Activated CD4-positive, CD25-positive, alpha-beta regulatory T cell (primary cell): ENCODE results near the gene ARHGEF16.

Experiments
- DNase-seq, 4 experiments: peaks; one replicate each; lab custom pipeline; 2025; lab: John Stamatoyannopoulos, UW

ARHGEF16 gene

DNA sequence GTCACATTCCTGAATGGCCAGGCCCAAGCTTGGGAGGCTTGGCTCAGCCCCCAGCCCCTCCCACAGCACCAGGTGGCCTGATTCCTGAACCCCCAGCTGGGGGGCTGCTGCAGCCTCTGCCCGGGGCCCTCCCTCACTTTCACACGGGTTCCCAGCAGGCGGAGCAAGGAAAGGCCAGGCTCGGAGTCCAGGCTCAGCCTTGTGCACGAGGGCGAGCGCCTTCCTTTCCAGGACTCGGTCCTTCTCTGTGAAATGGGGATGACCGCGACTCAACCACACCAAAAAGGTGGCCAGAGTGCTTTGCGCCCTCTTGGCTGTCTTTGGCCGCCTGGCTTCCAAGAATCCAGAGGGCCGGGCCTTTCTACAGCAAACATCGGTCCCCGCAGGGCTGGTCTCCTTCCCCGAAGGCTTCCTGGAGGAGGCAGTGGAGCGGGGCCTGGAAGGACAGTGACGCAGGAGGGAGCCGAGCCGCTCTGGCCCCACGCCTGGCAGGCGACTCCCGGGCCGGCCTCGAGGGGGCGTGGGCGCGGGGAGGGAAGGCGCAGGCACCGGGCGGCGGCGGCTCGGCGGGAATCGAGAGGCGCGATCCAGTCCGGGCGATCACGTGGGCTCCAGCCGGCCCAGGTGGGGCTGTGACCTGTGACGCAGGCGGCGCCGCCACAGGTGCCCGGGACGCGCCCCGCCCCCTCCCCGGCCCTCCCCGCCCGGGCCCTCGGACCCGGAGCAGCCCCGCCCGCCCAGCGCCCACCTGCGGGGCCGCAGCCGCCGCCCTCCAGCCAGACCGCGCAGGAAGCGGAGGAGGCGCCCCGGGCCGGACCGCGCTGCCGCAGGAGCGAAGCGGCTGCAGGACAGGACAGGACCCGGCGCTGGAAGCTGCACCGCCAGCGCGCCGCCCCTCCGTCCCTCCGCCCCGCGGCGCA is at the start of gene ARHGEF16:
ARHGEF16 (plus strand) TSS at position 775 of the 920 bp plus-strand sequence. CDS start 8,420 bp downstream, outside the sequence.
- peak in 2 of 4 experiments; percentile 22 to 28 for DNase-seq

DNA sequence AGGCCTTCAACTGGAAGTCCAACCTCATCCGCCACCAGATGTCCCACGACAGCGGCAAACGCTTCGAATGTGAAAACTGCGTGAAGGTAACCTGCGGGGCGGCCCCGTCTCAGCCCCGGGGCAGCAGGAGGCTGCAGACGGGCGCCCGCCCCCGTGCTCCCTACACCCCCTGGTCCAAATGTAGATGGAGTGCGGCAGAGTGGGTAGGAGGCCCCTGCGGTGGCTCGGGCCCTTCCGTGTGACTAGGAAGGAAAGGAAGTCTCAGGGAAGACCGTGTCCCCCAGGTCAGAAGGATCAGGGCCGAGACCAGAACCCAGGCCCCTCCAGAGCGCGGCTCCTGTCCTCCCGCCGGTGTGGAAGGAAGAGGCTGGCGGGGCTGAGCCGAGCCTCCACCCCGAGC is 49.7 kb upstream of the ARHGEF16 start:
- DNase-seq, result no peak

DNA sequence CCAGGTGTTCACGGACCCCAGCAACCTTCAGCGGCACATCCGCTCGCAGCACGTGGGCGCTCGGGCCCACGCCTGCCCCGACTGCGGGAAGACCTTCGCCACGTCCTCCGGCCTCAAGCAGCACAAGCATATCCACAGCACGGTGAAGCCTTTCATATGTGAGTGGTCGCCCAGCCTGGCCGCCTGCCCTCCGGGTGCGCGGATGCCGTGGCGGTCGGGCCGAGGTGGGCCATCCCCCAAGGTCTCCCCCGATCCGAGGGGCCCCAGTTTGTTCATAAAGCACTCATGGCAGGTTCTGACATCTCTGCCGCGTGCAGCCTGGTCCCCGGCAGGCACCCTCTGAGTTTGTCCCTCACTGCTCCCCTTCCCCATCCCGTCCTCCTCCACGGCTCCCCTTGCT is 49.0 kb upstream of the ARHGEF16 start:
- DNase-seq, result no peak

DNA sequence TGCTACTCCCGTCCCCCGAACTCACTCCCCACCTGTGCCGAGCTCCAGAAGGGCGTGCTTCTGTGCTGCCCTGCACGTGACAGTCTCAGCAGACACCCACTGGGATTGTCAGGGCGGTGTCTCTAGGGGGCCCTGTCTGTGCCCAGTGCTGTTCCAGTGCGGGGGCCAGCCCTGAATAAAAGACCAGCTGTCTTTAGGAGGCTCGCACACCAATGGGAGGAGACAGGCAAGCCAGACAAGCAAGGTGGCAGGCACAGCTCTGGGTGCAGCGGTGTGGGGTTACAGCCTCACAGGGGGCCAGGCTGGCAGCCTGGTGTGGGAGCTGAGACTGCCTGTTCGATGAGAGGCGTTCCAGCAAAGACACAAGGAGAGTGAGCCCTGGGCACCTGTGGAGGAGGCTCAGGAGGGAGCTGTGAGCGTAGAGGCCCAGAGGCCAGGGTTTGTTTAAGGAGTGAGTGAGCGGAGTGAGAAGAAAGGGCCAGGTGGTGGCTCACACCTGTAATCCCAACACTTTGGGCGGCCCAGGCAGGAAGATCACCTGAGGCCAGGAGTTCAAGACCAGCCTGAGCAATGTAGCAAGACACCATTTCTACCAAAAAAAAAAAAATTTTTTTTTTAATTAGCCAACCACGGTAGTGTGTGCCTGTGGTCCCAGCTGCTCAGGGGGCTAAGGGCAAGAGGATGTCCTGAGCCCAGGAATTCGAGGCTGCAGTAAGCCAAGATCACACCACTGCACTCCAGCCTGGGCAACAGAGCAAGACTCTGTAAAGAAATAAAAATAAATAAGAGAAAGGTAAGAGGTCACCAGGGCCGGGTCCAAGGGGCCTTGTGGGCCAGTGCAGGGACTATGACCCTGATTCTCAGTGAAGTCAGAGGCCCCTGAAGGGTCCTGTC is 48.2 kb upstream of the ARHGEF16 start:
- no peak for DNase-seq

DNA sequence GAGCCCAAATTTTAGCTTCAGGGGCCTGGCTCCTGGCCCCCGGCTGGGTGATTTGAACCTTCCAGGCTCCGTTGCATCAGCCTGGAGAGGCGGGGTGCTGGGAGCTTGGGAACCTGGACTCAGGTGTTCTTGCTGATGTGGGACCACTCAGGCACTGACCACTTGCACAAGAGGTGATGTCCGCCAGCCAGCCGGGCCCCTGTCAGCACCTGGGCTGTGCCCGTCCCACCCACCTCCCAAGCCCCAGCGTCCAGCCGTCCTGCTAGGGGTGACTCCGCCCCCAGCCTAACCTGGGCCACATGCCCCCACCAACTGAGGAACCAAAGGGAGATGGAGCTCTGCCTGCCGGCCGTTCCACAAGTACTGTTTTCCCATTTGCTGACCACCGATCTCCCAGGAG is 47.4 kb upstream of the ARHGEF16 start:
- DNase-seq, result no peak

DNA sequence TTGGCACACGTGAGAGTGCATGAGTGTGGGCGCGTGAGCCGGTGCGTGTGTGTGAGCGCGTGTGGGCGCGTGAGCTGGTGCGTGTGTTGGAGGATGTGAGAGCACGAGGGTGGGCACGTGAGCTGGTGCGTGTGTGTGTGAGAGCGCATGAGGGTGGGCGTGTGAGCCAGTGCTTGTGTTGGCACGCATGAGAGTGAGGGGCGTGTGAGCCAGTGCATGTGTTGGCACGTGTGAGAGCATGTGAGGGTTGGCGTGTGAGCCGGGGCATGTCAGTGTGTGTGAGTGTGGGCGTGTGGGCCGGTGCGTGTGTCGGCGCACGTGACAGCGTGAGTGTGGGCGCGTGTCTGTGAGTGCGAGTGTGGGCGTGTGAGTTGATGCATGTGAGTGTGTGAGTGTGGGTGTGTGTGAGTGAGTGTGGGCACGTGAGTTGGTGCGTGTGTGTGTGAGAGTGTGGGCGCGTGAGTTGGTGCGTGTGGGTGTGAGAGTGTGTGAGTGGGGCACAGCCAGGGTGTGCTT is 45.7 kb upstream of the ARHGEF16 start:
- no peak for DNase-seq

DNA sequence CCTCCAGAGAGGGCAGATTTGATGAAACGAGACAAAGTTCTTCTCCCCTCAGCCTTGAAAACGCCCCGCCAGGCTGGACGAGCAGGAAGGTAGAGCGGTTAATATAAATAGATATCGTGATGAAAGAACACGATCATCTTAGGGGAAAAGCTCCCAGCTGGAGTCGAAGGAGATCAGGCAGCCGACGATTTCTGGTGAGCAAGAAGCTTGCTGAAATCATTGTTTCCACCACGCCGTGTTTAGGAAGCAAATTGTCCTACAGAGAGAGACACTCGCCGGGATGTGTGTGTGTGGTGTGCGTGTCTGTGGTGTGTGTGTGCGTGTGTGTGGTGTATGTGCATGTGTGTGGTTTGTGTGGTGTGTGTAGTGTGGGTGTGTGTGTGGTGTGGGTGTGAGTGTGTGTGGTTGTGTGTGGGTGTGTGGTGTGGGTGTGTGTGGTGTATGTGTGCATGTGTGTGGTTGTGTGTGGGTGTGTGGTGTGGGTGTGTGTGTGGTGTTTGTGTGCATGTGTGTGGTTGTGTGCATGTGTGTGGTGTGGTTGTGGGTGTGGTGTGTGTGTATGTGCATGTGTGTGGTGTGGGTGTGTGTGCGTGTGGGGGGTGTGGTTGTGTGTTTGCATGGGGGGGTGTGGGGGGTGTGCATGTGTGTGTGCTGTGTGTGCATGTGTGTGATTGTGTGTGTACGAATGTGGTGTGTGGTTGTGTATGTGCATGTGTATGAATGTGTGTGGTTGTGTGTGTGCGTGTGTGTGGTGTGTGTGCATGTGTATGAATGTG is 44.9 kb upstream of the ARHGEF16 start:
- DNase-seq, result no peak

DNA sequence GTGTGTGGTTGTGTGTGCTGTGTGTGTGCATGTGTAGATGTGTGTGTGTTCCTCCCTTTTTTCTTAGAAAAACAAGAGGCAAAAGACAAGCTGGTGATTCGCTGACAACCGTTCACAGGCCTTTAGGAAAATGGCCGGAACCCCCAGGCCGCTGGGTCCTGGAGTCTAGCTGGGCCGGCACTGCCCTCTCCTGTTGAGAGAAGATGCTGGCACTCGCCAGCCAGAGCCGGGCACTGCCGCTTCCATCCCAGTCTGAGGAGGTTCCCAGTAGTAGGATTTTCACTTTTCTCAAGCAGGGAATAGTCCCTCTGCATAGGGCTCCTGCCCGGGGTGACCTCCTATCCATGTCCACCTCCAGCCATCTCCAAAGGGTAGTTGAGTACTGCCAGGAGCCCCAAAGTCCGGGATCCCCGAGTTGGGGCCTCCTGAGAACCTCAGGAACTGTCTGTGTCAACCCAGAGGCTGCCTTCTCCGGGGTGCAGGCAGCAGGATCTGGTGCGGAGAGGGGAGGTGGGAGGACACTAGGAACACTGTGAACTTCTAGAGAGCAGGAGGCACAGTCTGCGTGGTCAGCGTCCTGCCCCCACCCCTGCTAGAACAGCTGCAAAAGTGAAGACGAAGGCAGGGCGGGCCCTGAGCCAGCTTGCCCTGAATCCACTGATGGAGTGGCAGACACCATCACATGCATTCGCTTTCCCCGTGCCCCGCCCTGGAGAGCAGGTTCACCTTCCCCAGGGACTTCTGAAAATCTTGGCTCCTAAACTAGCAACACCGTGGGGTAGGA is 44.1 kb upstream of the ARHGEF16 start:
- DNase-seq, result no peak

DNA sequence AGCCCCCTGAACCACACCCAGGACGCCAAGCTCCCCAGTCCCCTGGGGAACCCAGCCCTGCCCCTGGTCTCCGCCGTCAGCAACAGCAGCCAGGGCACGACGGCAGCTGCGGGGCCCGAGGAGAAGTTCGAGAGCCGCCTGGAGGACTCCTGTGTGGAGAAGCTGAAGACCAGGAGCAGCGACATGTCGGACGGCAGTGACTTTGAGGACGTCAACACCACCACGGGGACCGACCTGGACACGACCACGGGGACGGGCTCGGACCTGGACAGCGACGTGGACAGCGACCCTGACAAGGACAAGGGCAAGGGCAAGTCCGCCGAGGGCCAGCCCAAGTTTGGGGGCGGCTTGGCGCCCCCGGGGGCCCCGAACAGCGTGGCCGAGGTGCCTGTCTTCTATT is 42.7 kb upstream of the ARHGEF16 start:
- DNase-seq, result no peak

DNA sequence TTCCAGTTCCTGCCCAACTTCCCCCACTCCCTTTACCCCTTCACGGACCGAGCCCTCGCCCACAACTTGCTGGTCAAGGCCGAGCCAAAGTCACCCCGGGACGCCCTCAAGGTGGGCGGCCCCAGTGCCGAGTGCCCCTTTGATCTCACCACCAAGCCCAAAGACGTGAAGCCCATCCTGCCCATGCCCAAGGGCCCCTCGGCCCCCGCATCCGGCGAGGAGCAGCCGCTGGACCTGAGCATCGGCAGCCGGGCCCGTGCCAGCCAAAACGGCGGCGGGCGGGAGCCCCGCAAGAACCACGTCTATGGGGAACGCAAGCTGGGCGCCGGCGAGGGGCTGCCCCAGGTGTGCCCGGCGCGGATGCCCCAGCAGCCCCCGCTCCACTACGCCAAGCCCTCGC is 42.1 kb upstream of the ARHGEF16 start:
- no peak for DNase-seq

DNA sequence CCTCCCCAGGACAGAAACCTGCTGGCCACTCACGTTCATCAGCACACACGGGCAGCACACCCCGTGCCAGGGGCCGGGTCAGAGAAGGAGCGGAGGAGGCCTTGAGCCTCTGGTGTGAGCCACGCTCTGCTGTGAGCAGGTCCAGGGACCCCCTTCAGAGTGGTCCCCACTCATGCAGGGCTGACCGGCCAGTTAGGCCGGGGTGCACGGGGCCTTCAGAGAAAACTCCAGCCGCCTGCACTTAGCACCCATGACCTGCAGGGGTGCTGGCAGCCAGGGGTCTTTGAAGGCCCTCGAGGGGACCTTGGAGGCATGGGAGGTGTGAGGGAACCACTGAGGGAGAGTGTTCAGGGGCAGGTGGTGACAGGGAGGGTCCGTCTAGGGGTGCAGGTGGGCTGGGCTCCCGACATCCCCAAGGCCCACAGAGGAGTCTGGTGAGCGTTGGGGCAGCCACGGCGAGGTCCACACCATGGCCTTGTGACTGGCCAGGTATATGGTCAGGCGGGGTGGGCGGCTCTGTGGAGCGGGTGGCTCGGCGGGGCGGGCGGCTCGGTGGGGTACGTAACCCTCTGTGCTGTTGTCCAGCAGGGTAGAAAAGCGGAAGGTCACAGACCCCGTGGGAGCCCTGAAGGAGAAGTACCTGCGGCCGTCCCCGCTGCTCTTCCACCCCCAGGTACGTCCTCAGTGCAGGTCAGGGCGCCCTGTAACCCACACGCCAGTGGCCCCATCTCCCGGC is 40.3 kb upstream of the ARHGEF16 start:
- no peak for DNase-seq

DNA sequence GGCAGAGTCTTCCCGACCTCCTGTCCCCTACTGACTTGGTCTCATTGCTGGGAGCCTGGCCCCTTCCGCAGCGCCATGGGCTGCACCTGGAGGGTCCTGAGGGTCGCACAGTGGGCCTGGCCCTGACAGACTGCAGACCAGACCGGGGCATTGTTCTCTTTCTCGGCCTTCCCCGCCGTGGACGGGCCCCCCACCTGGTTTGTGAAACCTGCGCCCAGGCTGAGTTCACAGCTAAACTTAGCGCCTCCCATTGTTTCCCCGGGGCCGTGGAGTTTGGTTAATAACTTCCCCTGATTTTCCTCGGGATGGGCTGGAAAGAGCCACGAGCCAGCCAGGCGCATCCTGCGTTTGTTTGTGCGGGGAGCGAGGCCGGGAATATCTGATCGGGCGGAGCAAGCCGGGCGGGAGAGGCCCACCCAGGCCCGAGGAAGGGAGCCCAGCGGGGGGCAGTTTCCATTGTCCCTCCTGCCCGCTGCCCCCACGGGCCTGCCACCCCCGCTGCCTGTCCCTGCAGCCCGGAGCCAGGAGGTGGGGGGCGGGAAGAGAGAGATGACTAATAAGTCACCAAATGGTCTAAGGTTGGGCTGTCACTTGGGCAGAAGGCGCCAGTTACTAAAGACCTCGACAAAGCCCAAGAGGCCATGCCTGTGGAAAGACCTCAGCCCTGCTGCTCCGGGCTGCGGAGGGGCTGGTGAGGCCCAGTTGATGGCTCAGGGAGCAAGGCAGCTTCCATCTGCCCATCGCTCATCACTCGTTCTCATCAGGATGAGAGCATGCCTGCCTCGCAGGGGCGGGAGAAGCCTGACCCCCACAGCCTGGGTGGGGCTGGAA is 39.0 kb upstream of the ARHGEF16 start:
- DNase-seq, result no peak

DNA sequence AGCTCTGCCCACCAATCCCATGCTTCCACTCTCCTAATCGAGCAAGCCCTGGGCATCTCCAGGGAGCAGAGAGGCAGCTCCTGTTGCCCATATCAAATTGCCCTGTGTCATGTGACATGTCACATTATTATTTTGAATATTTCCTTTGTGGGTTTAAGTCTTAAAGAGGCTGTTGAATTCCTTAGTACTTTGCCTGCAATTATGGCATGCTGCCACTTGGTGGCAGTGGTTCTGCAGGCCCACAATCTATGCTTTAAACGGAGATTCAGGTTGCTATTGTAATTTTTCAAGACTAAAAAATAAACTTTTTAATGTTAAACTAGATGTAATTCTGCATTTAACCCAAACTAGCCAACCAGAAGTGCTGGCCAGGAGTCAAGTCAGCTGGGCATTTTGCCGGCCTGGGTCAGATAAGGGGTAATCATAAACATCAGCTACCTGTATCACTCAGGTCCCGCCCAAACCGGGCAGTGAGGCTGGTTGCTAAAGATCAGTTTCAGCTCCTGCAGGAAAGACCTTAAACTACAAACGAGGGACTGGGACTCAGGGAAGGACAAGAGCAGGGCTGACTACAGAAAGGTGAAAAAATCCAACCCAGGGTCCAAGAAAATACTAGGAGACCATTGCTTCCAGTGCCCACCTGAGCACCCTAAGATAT is 37.3 kb upstream of the ARHGEF16 start:
- DNase-seq, result no peak

DNA sequence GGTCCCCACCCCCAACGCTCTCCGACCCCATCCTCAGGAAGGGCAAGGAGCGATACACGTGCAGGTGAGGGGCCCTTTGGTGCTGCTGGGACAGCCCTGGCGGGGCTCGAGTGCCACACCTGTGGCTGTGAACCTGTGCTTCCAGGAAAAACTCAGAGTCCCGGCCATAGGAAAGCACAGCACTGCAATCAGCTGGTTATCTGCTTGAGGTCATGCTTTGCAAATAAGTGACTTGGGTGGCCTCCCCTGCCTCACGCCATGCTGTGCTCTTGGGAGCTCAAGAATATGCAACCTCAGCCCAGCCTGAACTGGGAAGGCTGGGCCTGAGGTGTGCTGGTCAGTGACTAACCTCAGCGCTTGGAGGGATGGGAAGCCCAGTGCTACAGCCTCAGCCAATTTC is 36.5 kb upstream of the ARHGEF16 start:
- no peak for DNase-seq

DNA sequence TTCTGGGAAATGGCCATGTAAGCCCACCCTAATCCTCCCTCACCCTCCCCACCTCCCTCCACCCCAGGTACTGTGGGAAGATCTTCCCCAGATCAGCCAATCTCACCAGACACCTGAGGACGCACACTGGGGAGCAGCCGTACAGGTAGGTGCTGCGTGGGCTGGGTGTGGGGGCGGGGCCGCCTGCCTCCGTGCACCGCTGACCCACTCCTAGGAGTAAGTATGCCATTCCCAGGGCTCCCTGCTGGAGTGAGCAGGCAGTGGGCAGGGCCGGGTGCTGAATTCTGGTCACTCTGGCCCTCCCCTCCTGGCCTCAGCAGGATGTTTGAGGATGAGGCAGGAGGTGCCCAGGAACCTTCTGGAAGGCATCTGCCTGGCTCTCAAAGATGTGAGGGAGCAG is 35.9 kb upstream of the ARHGEF16 start:
- DNase-seq, result no peak

DNA sequence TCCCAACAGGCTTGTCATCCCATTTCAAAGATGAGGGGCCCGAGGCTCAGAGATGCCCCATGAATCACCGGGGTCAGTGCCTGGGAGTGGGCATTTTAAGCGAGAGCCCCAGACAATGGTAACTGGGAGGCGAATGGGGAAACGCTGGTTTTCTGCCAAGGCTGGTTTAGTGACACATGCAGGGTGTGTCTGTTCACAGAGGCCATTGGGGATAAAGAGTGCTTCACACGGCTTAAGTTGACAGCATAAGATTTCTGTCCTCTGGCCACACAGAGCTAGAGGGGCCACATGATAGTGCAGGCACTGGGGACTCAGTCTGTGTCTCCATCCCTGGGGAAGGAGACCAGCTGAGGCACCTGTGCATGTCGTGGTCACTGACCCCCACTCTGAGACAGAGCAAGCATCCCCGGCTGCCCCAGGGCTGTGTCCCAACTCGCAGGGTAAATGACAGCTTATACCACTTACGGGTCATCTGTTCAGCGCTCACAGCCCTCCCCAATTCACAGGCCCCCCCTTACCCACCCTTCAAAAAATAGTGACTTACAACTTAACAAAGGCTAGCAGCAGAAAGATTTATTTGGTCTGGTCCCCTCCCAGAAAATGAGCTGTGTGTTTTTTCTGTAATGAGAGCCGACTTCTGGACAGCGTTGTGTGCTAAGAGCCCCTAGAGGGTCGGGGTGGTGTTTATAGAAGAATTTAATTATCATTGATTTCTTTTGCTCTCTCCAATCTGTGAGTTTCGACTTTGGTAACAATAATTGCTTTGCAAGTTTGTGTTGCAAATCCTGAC is 34.9 kb upstream of the ARHGEF16 start:
- DNase-seq, result no peak

DNA sequence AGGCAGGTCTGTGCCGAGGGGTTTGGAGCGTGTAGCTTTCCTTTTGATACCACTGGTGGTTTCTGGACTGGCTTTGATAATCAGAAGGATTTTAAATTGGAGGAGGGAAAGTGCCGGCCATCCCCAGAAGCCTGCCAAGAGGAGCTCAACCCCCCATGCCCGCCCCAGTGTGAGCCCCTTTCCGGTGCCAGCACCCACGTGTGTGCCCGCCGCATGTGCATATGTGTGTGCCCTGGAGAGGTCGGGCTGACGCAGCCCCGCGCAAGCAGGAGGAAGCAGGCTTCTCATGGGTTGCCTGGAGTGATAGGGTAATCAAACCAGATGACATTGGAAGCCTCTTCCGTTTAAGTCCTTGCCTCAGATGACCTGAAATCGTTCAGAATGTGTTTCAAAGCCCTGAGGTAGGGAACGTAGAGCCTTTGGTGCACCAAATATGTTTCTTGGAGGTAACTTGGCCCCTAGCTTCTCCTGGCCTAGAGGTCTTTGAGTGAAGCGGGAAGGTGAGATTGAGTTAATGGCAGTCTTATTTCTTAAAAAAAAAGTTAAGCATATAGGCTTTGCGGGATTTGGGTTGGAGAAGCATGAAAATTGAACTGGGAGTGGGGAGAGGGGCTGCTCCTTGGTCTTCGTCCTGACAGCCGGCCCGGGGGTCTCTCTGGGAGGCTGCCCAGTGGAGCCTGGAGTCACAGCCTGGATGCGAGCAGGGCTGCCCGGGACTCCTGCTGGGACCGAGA is 34.1 kb upstream of the ARHGEF16 start:
- no peak for DNase-seq
